ENCODE results near the gene PIP5K1B.

PIP5K1B gene

GRCh38 chr9:69020301-69021145 is 315.5 kb downstream of the PIP5K1B start:
- no peak for TF ChIP-seq POLR2AphosphoS5 (IDR thresholded peaks at IDR 0.05; ENCODE audit: low read depth, low read length)
- no peak for TF ChIP-seq TAF1 (IDR thresholded peaks at IDR 0.05; ENCODE audit: borderline replicate concordance, insufficient read depth, low read length)
- TF ChIP-seq SIN3A (IDR thresholded peaks at IDR 0.05; ENCODE audit: borderline replicate concordance, insufficient read depth, low read length) = no peak
- no peak for TF ChIP-seq FOXP2 (optimal IDR thresholded peaks at IDR 0.05; ENCODE audit: borderline replicate concordance, extremely low read depth, extremely low read length, insufficient read depth)
- TF ChIP-seq REST (IDR thresholded peaks at IDR 0.05; ENCODE audit: insufficient read depth in 1 of 2, low read depth in 2 of 2, low read length in 2 of 2) = no peak

- TF ChIP-seq POLR2AphosphoS5 (IDR thresholded peaks at IDR 0.05; ENCODE audit: low read depth, low read length) (no peak), SIN3A (IDR thresholded peaks at IDR 0.05; ENCODE audit: borderline replicate concordance, insufficient read depth, low read length) (no peak), TAF1 (IDR thresholded peaks at IDR 0.05; ENCODE audit: borderline replicate concordance, insufficient read depth, low read length) (no peak), FOXP2 (optimal IDR thresholded peaks at IDR 0.05; ENCODE audit: borderline replicate concordance, extremely low read depth, extremely low read length, insufficient read depth) (no peak), REST (IDR thresholded peaks at IDR 0.05; ENCODE audit: insufficient read depth in 1 of 2, low read depth in 2 of 2, low read length in 2 of 2) (no peak)
Observed at GRCh38 chr9:69023650-69024049, 318.6 kb downstream of the PIP5K1B start.

- TF ChIP-seq REST (IDR thresholded peaks at IDR 0.05; ENCODE audit: insufficient read depth in 1 of 2, low read depth in 2 of 2, low read length in 2 of 2) (no peak), SIN3A (IDR thresholded peaks at IDR 0.05; ENCODE audit: borderline replicate concordance, insufficient read depth, low read length) (no peak), FOXP2 (optimal IDR thresholded peaks at IDR 0.05; ENCODE audit: borderline replicate concordance, extremely low read depth, extremely low read length, insufficient read depth) (no peak), TAF1 (IDR thresholded peaks at IDR 0.05; ENCODE audit: borderline replicate concordance, insufficient read depth, low read length) (no peak), POLR2AphosphoS5 (IDR thresholded peaks at IDR 0.05; ENCODE audit: low read depth, low read length) (no peak)
Observed at GRCh38 chr9:69027355-69028097, 322.5 kb downstream of the PIP5K1B start.

- no peak for TF ChIP-seq SIN3A (IDR thresholded peaks at IDR 0.05; ENCODE audit: borderline replicate concordance, insufficient read depth, low read length)
- TF ChIP-seq POLR2AphosphoS5 (IDR thresholded peaks at IDR 0.05; ENCODE audit: low read depth, low read length) = no peak
- no peak for TF ChIP-seq REST (IDR thresholded peaks at IDR 0.05; ENCODE audit: insufficient read depth in 1 of 2, low read depth in 2 of 2, low read length in 2 of 2)
- no peak for TF ChIP-seq TAF1 (IDR thresholded peaks at IDR 0.05; ENCODE audit: borderline replicate concordance, insufficient read depth, low read length)
- TF ChIP-seq FOXP2 (optimal IDR thresholded peaks at IDR 0.05; ENCODE audit: borderline replicate concordance, extremely low read depth, extremely low read length, insufficient read depth) = no peak
Observed at GRCh38 chr9:69028754-69029153, 323.7 kb downstream of the PIP5K1B start.

Measured in PFSK-1 (cell line).